ENCODE results near the gene KL. TPM values are rescaled to one million over a fixed set of nuclear protein-coding genes. Genes with fewer than 3 reads are reported as not detected.

Gene KL
- total and polyA plus RNA-seq, 4 donors = 0.38 to 5.9 (median 1.4) TPM

GRCh38 chr13:33058776-33059327 lies 42.6 kb downstream of the KL start:
- no peaks in the 10 kb centered on the region for H3K36me3 ChIP-seq (ENCODE audit: control insufficient read depth in 1 of 2, insufficient read depth in 2 of 2, low read length in 1 of 2)
- H3K27me3 ChIP-seq (ENCODE audit: control insufficient read depth in 1 of 2, insufficient read depth in 2 of 2, low read length in 1 of 2) = no peaks in the 10 kb centered on the region
- intact Hi-C loops (cut with DNase I) = no loop called here
- H3K4me3 ChIP-seq (ENCODE audit: low read length in 2 of 2) = no peak overlapping the region
- H3K27ac ChIP-seq (ENCODE audit: low read depth in 1 of 2, low read length in 2 of 2) = no peak overlapping the region
- WGBS, 2 donors = 37 to 44% methylated on average over 3 of the region's 3 CpGs
- H3K4me1 ChIP-seq (ENCODE audit: control insufficient read depth in 1 of 2, insufficient read depth in 2 of 2, low read length in 2 of 2) = peaks cover 0 to 2% of the 10 kb centered on the region in 2 donors
- ATAC-seq (ENCODE audit: low FRiP score) (no peak), DNase-seq (no peak)
- no peaks in the 10 kb centered on the region for H3K9me3 ChIP-seq (ENCODE audit: control insufficient read depth, low read length)

DNA sequence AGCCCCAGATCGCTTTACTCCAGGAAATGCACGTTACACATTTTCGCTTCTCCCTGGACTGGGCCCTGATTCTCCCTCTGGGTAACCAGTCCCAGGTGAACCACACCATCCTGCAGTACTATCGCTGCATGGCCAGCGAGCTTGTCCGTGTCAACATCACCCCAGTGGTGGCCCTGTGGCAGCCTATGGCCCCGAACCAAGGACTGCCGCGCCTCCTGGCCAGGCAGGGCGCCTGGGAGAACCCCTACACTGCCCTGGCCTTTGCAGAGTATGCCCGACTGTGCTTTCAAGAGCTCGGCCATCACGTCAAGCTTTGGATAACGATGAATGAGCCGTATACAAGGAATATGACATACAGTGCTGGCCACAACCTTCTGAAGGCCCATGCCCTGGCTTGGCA lies 44.6 kb downstream of the KL start:
- Histone ChIP-seq H3K27ac (ENCODE audit: low read depth in 1 of 2, low read length in 2 of 2) (no peak overlapping the region), H3K4me1 (ENCODE audit: control insufficient read depth in 1 of 2, insufficient read depth in 2 of 2, low read length in 2 of 2) (peaks cover 0 to 2% of the 10 kb centered on the region in 2 donors), H3K4me3 (ENCODE audit: low read length in 2 of 2) (no peak overlapping the region), H3K9me3 (ENCODE audit: control insufficient read depth, low read length) (no peaks in the 10 kb centered on the region), H3K36me3 (ENCODE audit: control insufficient read depth in 1 of 2, insufficient read depth in 2 of 2, low read length in 1 of 2) (no peaks in the 10 kb centered on the region), H3K27me3 (ENCODE audit: control insufficient read depth in 1 of 2, insufficient read depth in 2 of 2, low read length in 1 of 2) (no peaks in the 10 kb centered on the region)
- WGBS, 2 donors = 93 to 97% methylated on average over 15 of the region's 15 CpGs
- intact Hi-C loops (cut with DNase I) = no loop called here
- ATAC-seq (ENCODE audit: low FRiP score) (no peak), DNase-seq (no peak)

DNA sequence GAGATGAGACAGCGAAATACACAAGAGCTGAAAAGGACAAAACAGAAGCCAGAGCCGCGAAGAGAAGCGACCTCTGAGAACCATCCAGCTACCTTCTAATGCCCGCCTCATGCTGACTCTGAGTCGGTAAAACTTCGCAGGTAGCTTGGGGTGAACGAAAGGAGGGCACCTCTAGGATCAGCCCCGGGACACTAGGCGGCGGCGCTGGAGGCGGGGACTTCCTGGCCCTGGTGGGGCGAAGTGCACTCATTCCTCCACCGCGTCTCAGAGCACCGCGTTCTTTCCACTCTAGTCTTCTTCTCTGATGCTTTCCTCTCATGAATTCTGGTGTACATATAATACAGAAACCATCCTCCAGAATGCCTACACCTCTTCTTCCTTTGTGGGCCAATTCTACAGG lies 50.1 kb downstream of the KL start:
- no peak for DNase-seq
- intact Hi-C loops (cut with DNase I) = no loop called here
- ATAC-seq (ENCODE audit: low FRiP score) = no peak
- no peaks in the 10 kb centered on the region for H3K36me3 ChIP-seq (ENCODE audit: control insufficient read depth in 1 of 2, insufficient read depth in 2 of 2, low read length in 1 of 2)
- WGBS, 2 donors = 96 to 97% methylated on average over 18 of the region's 18 CpGs
- no peaks in the 10 kb centered on the region for H3K4me1 ChIP-seq (ENCODE audit: control insufficient read depth in 1 of 2, insufficient read depth in 2 of 2, low read length in 2 of 2)
- H3K4me3 ChIP-seq (ENCODE audit: low read length in 2 of 2) = no peak overlapping the region
- H3K27ac ChIP-seq (ENCODE audit: low read depth in 1 of 2, low read length in 2 of 2) = no peak overlapping the region
- H3K9me3 ChIP-seq (ENCODE audit: control insufficient read depth, low read length) = no peaks in the 10 kb centered on the region
- no peaks in the 10 kb centered on the region for H3K27me3 ChIP-seq (ENCODE audit: control insufficient read depth in 1 of 2, insufficient read depth in 2 of 2, low read length in 1 of 2)

DNA sequence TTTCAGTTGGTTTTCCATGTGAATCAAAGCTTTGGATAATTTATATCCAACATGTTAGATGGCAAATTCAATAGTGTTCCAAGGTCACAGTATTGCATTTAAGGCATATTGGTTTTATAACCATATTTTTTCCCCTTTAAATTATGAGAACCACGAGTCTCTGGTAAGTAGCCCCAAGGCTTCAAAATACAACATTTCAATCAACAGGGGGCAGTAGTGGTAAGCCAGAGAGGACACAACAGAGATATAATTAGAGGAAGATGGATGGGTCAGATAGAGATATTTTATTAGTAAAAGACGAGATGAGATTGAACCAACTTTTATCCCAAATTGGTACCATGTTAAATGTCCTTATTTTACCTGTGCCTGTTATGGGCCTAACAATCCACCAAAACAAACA lies 53.1 kb downstream of the KL start:
- H3K4me1 ChIP-seq (ENCODE audit: control insufficient read depth in 1 of 2, insufficient read depth in 2 of 2, low read length in 2 of 2) = no peaks in the 10 kb centered on the region
- H3K9me3 ChIP-seq (ENCODE audit: control insufficient read depth, low read length) = no peaks in the 10 kb centered on the region
- no peak overlapping the region for H3K4me3 ChIP-seq (ENCODE audit: low read length in 2 of 2)
- intact Hi-C loops (cut with DNase I) = no loop called here
- no peak for DNase-seq
- ATAC-seq (ENCODE audit: low FRiP score) = no peak
- WGBS, 2 donors = 89% methylated on average over 2 of the region's 2 CpGs
- no peaks in the 10 kb centered on the region for H3K36me3 ChIP-seq (ENCODE audit: control insufficient read depth in 1 of 2, insufficient read depth in 2 of 2, low read length in 1 of 2)
- no peak overlapping the region for H3K27ac ChIP-seq (ENCODE audit: low read depth in 1 of 2, low read length in 2 of 2)
- H3K27me3 ChIP-seq (ENCODE audit: control insufficient read depth in 1 of 2, insufficient read depth in 2 of 2, low read length in 1 of 2) = no peaks in the 10 kb centered on the region

DNA sequence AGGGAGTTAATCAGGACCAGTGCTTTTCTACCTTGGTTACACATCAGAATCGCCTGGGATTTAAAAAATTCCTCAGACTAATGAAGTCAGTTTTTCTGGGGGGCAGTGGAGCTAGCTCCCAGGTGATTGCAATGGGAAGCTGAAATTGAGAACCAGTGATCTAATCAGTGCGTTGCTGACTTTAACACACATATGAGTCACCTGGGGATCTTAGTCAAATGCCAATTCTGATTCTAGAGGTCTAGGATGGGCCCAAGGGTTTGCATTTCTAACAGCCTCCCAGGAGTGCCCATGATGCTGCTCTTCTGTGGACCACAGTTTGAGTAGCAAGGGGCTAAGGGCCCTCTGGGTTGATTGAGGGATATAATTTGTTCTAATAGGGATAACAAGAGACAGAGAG lies 54.5 kb downstream of the KL start:
- no peaks in the 10 kb centered on the region for H3K9me3 ChIP-seq (ENCODE audit: control insufficient read depth, low read length)
- no peaks in the 10 kb centered on the region for H3K36me3 ChIP-seq (ENCODE audit: control insufficient read depth in 1 of 2, insufficient read depth in 2 of 2, low read length in 1 of 2)
- DNase-seq (no peak), ATAC-seq (ENCODE audit: low FRiP score) (no peak)
- H3K27ac ChIP-seq (ENCODE audit: low read depth in 1 of 2, low read length in 2 of 2) = no peak overlapping the region
- H3K4me1 ChIP-seq (ENCODE audit: control insufficient read depth in 1 of 2, insufficient read depth in 2 of 2, low read length in 2 of 2) = no peaks in the 10 kb centered on the region
- intact Hi-C loops (cut with DNase I) = no loop called here
- 85 to 88% methylated on average over 2 of the region's 2 CpGs for WGBS, 2 donors
- no peak overlapping the region for H3K4me3 ChIP-seq (ENCODE audit: low read length in 2 of 2)
- H3K27me3 ChIP-seq (ENCODE audit: control insufficient read depth in 1 of 2, insufficient read depth in 2 of 2, low read length in 1 of 2) = no peaks in the 10 kb centered on the region

- 97% methylated on average over 2 of the region's 2 CpGs for WGBS, 2 donors
- DNase-seq (no peak), ATAC-seq (ENCODE audit: low FRiP score) (no peak)
- Histone ChIP-seq H3K9me3 (ENCODE audit: control insufficient read depth, low read length) (no peaks in the 10 kb centered on the region), H3K4me1 (ENCODE audit: control insufficient read depth in 1 of 2, insufficient read depth in 2 of 2, low read length in 2 of 2) (no peaks in the 10 kb centered on the region), H3K27ac (ENCODE audit: low read depth in 1 of 2, low read length in 2 of 2) (no peak overlapping the region), H3K4me3 (ENCODE audit: low read length in 2 of 2) (no peak overlapping the region), H3K36me3 (ENCODE audit: control insufficient read depth in 1 of 2, insufficient read depth in 2 of 2, low read length in 1 of 2) (no peaks in the 10 kb centered on the region), H3K27me3 (ENCODE audit: control insufficient read depth in 1 of 2, insufficient read depth in 2 of 2, low read length in 1 of 2) (no peaks in the 10 kb centered on the region)
- intact Hi-C loops (cut with DNase I) = no loop called here
Measured at GRCh38 chr13:33072282-33072681, 56.1 kb downstream of the KL start.

DNA sequence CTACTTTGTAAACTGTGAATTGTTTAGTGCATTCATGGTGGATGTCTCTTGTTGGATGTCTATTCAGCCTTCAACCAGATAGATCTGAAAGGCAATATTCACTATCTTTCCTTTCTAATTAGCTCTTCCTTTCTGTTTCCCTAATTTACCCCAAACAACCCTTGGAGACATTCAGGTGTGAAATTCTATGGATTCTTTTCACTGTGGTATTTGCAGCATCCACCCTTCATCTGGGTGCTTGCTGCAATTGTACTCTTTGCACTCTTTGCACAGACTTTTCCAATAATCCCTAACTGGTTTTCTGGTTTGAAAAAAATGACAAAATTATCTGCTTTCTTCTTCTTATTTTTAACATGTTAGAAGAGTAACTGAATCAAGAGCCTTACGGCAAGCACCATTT lies 56.5 kb downstream of the KL start:
- 98 to 100% methylated on average over 1 of the region's 1 CpG for WGBS, 2 donors
- no peak for ATAC-seq (ENCODE audit: low FRiP score)
- Histone ChIP-seq H3K4me1 (ENCODE audit: control insufficient read depth in 1 of 2, insufficient read depth in 2 of 2, low read length in 2 of 2) (no peaks in the 10 kb centered on the region), H3K27me3 (ENCODE audit: control insufficient read depth in 1 of 2, insufficient read depth in 2 of 2, low read length in 1 of 2) (no peaks in the 10 kb centered on the region), H3K9me3 (ENCODE audit: control insufficient read depth, low read length) (no peaks in the 10 kb centered on the region), H3K4me3 (ENCODE audit: low read length in 2 of 2) (no peak overlapping the region), H3K27ac (ENCODE audit: low read depth in 1 of 2, low read length in 2 of 2) (no peak overlapping the region), H3K36me3 (ENCODE audit: control insufficient read depth in 1 of 2, insufficient read depth in 2 of 2, low read length in 1 of 2) (no peaks in the 10 kb centered on the region)
- intact Hi-C loops (cut with DNase I) = no loop called here
- DNase-seq = no peak

DNA sequence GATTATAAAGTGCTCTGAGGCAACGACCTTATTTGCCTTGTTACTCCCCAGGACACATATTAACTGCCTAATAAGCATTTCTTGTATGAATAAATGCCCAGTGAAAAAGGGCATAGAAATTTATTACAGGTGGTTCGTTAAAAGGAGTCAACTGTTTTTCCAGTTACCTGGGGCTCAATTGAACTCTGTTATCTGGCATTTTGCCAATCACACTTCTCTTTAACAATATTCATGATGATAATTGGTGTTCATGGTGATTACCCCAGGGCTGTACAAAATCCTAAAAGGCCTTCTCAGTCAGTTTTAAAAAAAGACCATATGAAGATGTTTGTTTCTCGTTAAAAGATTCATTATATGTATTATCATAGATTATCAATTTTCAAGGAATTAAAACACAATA lies 57.1 kb downstream of the KL start:
- Histone ChIP-seq H3K27me3 (ENCODE audit: control insufficient read depth in 1 of 2, insufficient read depth in 2 of 2, low read length in 1 of 2) (no peaks in the 10 kb centered on the region), H3K4me3 (ENCODE audit: low read length in 2 of 2) (no peak overlapping the region), H3K36me3 (ENCODE audit: control insufficient read depth in 1 of 2, insufficient read depth in 2 of 2, low read length in 1 of 2) (no peaks in the 10 kb centered on the region), H3K9me3 (ENCODE audit: control insufficient read depth, low read length) (no peaks in the 10 kb centered on the region), H3K4me1 (ENCODE audit: control insufficient read depth in 1 of 2, insufficient read depth in 2 of 2, low read length in 2 of 2) (no peaks in the 10 kb centered on the region), H3K27ac (ENCODE audit: low read depth in 1 of 2, low read length in 2 of 2) (no peak overlapping the region)
- ATAC-seq (ENCODE audit: low FRiP score) = no peak
- intact Hi-C loops (cut with DNase I) = no loop called here
- WGBS, 2 donors = 95 to 97% methylated on average over 3 of the region's 3 CpGs
- DNase-seq = no peak

DNA sequence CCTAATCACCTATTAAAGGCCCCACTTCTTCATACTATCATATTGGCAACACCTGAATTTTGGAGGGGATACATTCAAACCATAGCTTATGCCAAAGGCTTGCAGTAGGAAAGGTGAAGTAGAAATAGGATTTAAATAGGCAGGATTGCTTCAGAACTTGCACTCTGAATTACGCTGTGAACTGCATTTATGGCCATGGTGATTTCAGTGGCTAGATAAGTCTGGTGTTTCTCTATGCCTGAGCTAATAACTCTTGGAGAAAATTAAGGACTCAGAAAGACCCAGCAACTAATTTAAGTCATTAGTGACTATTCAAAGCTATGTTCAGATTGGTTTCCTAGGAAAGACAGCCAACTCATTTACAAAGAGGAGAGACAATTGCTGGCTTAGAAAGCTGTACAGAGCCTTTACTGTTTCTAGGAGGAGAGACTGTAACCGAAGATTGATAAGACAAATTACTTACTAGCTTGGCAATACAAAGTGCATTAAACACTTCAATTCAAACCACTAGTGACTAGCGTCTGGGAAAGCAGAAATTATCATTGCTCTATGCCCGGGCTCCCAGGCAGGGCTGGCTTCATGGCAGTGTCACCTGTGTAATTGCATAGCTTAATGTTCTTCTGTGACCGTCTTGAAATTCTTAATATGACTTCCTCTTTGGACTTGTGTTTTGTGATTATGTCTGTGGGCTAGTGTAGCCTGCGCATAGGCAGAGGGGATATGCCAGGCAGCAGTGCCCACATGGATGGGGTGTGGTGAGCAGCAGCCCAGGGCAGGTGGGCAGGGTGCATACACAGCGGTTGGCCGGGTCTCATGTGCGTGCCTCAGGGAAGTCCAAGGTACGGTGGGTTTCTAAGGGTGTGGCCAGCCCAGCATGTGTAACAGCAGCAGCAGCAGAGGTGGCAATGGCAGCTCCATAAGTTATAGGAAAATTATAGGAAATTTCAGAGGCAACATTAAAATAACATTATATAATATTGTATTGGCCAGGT lies 60.1 kb downstream of the KL start:
- WGBS, 2 donors = 94 to 96% methylated on average over 10 of the region's 10 CpGs
- no peak overlapping the region for H3K27ac ChIP-seq (ENCODE audit: low read depth in 1 of 2, low read length in 2 of 2)
- H3K27me3 ChIP-seq (ENCODE audit: control insufficient read depth in 1 of 2, insufficient read depth in 2 of 2, low read length in 1 of 2) = no peaks in the 10 kb centered on the region
- no peaks in the 10 kb centered on the region for H3K36me3 ChIP-seq (ENCODE audit: control insufficient read depth in 1 of 2, insufficient read depth in 2 of 2, low read length in 1 of 2)
- H3K4me1 ChIP-seq (ENCODE audit: control insufficient read depth in 1 of 2, insufficient read depth in 2 of 2, low read length in 2 of 2) = peaks cover 0 to 3% of the 10 kb centered on the region in 2 donors
- intact Hi-C loops (cut with DNase I) = no loop called here
- no peaks in the 10 kb centered on the region for H3K9me3 ChIP-seq (ENCODE audit: control insufficient read depth, low read length)
- H3K4me3 ChIP-seq (ENCODE audit: low read length in 2 of 2) = no peak overlapping the region
- no peak for ATAC-seq (ENCODE audit: low FRiP score)
- no peak for DNase-seq

Data from aorta (tissue), 5 donors.